ENCODE results near the gene IWS1. TPM values are rescaled to one million over a fixed set of nuclear protein-coding genes. Genes with fewer than 3 reads are reported as not detected.
A peak's percentile ranks its signal among the peaks of the same experiment; 100 is the strongest.
"Not testable (repeated sequence)": the region's sequence is repeated elsewhere in the genome, so short reads cannot be mapped to it uniquely, and the experiment has no call there.

IWS1 gene
- polyA plus RNA-seq, 1 donor: 53.1 TPM

- no CpG with 5 or more reads among the region's 8 CpGs for WGBS (ENCODE audit: insufficient coverage, low lambda C conversion rate)
- Histone ChIP-seq H3K27ac (ENCODE audit: low read length) (peak overlapping the region; percentile 82), H3K4me1 (ENCODE audit: control insufficient read depth, insufficient read depth, low read length) (peaks cover 24% of the 10 kb centered on the region), H3K36me3 (ENCODE audit: control insufficient read depth, insufficient read depth, low read length) (peaks cover 24% of the 10 kb centered on the region)
- peak; percentile 44 to 89 for DNase-seq
- H3K4me3 ChIP-seq (ENCODE audit: low read length); H3K9me3 ChIP-seq (ENCODE audit: control insufficient read depth, low read depth, low read length); H3K27me3 ChIP-seq (ENCODE audit: control insufficient read depth, insufficient read depth, low read length): not testable (repeated sequence)
Observed at GRCh38 chr2:127543013-127543501, 16.8 kb upstream of the IWS1 start.

GRCh38 chr2:127542231-127542630, 15.9 kb upstream of the IWS1 start:
- H3K27ac ChIP-seq (ENCODE audit: low read length): peak overlapping the region; percentile 82

DNA sequence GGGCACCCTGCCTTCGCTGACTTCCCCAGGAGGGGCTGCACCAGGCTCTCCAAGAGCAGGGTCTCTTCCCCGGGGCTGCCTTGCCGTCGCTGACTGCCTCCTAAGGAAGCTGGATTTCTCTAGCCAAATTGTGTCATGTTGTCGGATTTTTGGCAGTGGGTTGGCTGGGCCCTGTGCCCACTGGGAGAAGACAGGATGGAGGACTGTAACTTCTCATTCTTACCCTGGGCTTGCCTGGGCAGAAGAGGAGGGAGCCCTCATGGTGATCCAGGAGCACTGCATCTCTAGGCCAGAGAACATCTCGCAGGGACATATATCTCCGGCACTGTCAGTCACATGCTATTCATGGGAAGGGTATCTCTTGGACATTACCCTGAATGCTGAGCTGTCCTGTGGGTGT, 15.5 kb upstream of the IWS1 start:
- peaks cover 18% of the 10 kb centered on the region for H3K36me3 ChIP-seq (ENCODE audit: control insufficient read depth, insufficient read depth, low read length)
- no peak overlapping the region for H3K4me3 ChIP-seq (ENCODE audit: low read length)
- H3K27me3 ChIP-seq (ENCODE audit: control insufficient read depth, insufficient read depth, low read length): no peaks in the 10 kb centered on the region
- no CpG with 5 or more reads among the region's 7 CpGs for WGBS (ENCODE audit: insufficient coverage, low lambda C conversion rate)
- peak overlapping the region; percentile 82 for H3K27ac ChIP-seq (ENCODE audit: low read length)
- H3K9me3 ChIP-seq (ENCODE audit: control insufficient read depth, low read depth, low read length): no peaks in the 10 kb centered on the region
- H3K4me1 ChIP-seq (ENCODE audit: control insufficient read depth, insufficient read depth, low read length): peaks cover 35% of the 10 kb centered on the region
- no peak for DNase-seq

More at GRCh38 chr2:127542231-127542630, 15.9 kb upstream of the IWS1 start:
- H3K4me1 ChIP-seq (ENCODE audit: control insufficient read depth, insufficient read depth, low read length): peaks cover 31% of the 10 kb centered on the region
- no peak overlapping the region for H3K4me3 ChIP-seq (ENCODE audit: low read length)
- DNase-seq: no peak
- no peaks in the 10 kb centered on the region for H3K9me3 ChIP-seq (ENCODE audit: control insufficient read depth, low read depth, low read length)
- WGBS (ENCODE audit: insufficient coverage, low lambda C conversion rate): no CpG with 5 or more reads among the region's 3 CpGs
- peaks cover 22% of the 10 kb centered on the region for H3K36me3 ChIP-seq (ENCODE audit: control insufficient read depth, insufficient read depth, low read length)
- no peaks in the 10 kb centered on the region for H3K27me3 ChIP-seq (ENCODE audit: control insufficient read depth, insufficient read depth, low read length)

DNA sequence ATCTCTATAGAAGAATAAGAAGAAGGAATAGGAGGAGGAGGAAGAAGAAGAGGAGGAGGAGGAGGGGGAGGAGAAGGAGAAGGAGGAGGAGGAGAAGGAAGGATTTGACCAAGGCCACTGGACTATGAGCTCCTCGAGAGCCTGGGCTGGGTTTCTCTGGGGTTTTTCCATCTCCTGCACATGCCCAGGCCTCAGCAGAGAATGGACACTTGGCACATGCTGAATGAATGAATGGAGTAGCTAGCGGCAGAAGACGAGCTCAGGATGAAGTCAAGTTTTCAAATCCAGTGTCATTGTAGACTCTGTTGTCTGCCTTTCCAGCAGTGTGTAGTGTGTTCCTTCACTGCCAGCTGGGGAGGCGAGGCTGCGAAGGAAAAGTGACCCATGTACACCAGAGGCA, 11.4 kb upstream of the IWS1 start:
- WGBS (ENCODE audit: insufficient coverage, low lambda C conversion rate): no CpG with 5 or more reads among the region's 5 CpGs
- Histone ChIP-seq H3K27ac (ENCODE audit: low read length) (peak overlapping the region; percentile 99), H3K4me3 (ENCODE audit: low read length) (peak overlapping the region; percentile 85), H3K27me3 (ENCODE audit: control insufficient read depth, insufficient read depth, low read length) (no peaks in the 10 kb centered on the region), H3K9me3 (ENCODE audit: control insufficient read depth, low read depth, low read length) (no peaks in the 10 kb centered on the region), H3K36me3 (ENCODE audit: control insufficient read depth, insufficient read depth, low read length) (peaks cover 3% of the 10 kb centered on the region), H3K4me1 (ENCODE audit: control insufficient read depth, insufficient read depth, low read length) (peaks cover 51% of the 10 kb centered on the region)
- DNase-seq: no peak

DNA sequence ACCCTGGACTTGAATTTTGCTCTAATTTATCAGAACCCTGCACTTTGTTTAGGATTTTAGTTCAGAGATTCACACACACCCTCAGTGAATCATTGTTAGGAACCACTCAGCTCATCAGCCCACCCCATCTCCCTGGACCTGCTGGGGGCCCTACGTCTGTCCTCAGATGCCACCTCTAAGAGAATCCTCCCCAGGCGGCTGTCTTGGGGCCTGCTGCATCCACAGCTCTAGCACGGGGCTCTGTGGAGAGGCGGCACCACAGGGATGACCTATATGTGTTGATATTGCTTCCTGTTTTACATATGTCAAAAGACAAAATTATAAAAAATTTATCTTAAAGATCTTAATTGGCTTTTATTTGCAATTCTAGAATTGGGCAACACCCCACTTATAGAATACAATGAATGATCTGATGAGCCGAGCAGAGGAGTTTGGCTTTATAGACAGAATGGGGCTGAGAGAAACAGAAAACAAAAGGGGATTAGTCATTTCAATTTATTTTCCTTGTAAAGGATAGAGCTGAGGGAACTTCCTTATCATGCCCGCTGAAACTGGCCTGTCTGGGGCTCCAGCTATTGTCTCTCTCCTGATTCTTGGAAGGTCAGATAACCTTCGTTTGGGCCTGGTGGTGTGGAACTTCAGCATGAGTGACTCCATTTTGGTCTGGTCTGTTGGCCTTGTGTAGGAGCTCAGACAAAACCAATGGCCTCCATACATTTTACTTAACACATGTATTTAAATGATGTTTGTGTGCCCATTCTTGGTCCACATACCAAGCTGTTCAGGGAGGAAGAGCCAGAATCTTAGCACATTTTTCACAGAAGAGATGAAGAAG, 10.6 kb upstream of the IWS1 start:
- Histone ChIP-seq H3K27ac (ENCODE audit: low read length) (peak overlapping the region; percentile 99), H3K36me3 (ENCODE audit: control insufficient read depth, insufficient read depth, low read length) (peaks cover 3% of the 10 kb centered on the region), H3K9me3 (ENCODE audit: control insufficient read depth, low read depth, low read length) (no peaks in the 10 kb centered on the region), H3K4me3 (ENCODE audit: low read length) (peak overlapping the region; percentile 85), H3K27me3 (ENCODE audit: control insufficient read depth, insufficient read depth, low read length) (no peaks in the 10 kb centered on the region), H3K4me1 (ENCODE audit: control insufficient read depth, insufficient read depth, low read length) (peaks cover 44% of the 10 kb centered on the region)
- no CpG with 5 or more reads among the region's 7 CpGs for WGBS (ENCODE audit: insufficient coverage, low lambda C conversion rate)
- peak in 1 of 2 donors; percentile 42 for DNase-seq

DNA sequence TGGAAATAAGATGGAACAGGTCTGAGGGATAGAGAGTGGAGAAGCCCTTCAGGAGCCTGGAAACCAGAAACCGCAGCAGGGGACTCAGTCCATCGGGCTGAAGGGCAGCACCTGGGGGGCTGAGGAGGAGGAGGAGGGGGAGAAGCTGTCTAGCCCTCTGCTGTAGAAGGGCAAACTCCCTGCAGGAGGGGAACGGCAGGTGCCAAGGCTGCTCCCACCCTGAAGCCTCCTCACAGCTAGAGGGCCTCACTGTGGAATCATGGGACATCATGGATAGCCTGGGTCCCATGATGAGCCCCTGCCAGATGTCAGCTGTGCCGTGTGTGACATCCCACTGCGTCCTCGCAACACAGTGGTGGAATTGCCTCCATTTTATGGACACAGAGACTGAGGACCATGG, 9.6 kb upstream of the IWS1 start:
- peaks cover 44% of the 10 kb centered on the region for H3K4me1 ChIP-seq (ENCODE audit: control insufficient read depth, insufficient read depth, low read length)
- H3K9me3 ChIP-seq (ENCODE audit: control insufficient read depth, low read depth, low read length): no peaks in the 10 kb centered on the region
- peak; percentile 47 to 77 for DNase-seq
- no CpG with 5 or more reads among the region's 6 CpGs for WGBS (ENCODE audit: insufficient coverage, low lambda C conversion rate)
- H3K27ac ChIP-seq (ENCODE audit: low read length): peak overlapping the region; percentile 99
- H3K4me3 ChIP-seq (ENCODE audit: low read length): peak overlapping the region; percentile 85
- no peaks in the 10 kb centered on the region for H3K27me3 ChIP-seq (ENCODE audit: control insufficient read depth, insufficient read depth, low read length)
- no peaks in the 10 kb centered on the region for H3K36me3 ChIP-seq (ENCODE audit: control insufficient read depth, insufficient read depth, low read length)

DNA sequence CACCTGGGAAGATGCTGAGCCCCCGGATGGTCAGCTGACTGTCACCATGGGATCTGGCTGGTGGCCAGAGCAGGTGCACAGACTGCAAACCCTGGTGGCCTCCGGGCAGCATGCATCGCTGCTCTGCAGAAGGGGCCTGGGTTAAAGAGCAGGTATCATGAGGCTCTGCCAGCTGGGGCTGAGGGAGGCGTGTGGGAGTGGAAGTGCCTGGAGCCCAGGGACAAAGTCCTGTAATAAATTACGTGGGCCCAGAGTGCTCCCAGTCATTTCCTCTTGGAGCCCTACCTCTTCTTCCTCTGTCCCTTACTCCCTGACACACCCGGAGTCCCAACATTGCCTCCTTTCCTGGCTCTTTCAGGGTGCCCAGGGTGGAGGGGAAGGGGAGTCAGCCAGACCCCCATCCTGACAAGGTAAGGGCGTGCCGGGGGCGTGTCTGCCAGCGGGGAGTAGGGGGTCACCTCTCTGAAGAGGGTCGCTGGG, 9.2 kb upstream of the IWS1 start, which contains the start of gene MYO7B:
TSS of gene MYO7B (plus strand) at position 262 of the 480 bp plus-strand sequence. CDS start 24,040 bp downstream, outside the sequence.
- Histone ChIP-seq H3K4me3 (ENCODE audit: low read length) (peak within 1 kb of the TSS; percentile 85), H3K4me1 (ENCODE audit: control insufficient read depth, insufficient read depth, low read length) (peaks cover 41% of the 10 kb centered on the region), H3K27ac (ENCODE audit: low read length) (peak within 1 kb of the TSS; percentile 99), H3K36me3 (ENCODE audit: control insufficient read depth, insufficient read depth, low read length) (no peaks in the 10 kb centered on the region), H3K9me3 (ENCODE audit: control insufficient read depth, low read depth, low read length) (no peaks in the 10 kb centered on the region), H3K27me3 (ENCODE audit: control insufficient read depth, insufficient read depth, low read length) (no peaks in the 10 kb centered on the region)
- WGBS (ENCODE audit: insufficient coverage, low lambda C conversion rate): no CpG with 5 or more reads among the region's 11 CpGs
- peak; percentile 97 to 99 for DNase-seq

- H3K27ac ChIP-seq (ENCODE audit: low read length): peak overlapping the region; percentile 86
- no peaks in the 10 kb centered on the region for H3K27me3 ChIP-seq (ENCODE audit: control insufficient read depth, insufficient read depth, low read length)
- H3K4me3 ChIP-seq (ENCODE audit: low read length): no peak overlapping the region
- WGBS (ENCODE audit: insufficient coverage, low lambda C conversion rate): no CpG with 5 or more reads among the region's 8 CpGs
- H3K4me1 ChIP-seq (ENCODE audit: control insufficient read depth, insufficient read depth, low read length): peaks cover 52% of the 10 kb centered on the region
- DNase-seq: no peak
- no peaks in the 10 kb centered on the region for H3K9me3 ChIP-seq (ENCODE audit: control insufficient read depth, low read depth, low read length)
- no peaks in the 10 kb centered on the region for H3K36me3 ChIP-seq (ENCODE audit: control insufficient read depth, insufficient read depth, low read length)
Observed at GRCh38 chr2:127532296-127532695, 6.0 kb upstream of the IWS1 start.

DNA sequence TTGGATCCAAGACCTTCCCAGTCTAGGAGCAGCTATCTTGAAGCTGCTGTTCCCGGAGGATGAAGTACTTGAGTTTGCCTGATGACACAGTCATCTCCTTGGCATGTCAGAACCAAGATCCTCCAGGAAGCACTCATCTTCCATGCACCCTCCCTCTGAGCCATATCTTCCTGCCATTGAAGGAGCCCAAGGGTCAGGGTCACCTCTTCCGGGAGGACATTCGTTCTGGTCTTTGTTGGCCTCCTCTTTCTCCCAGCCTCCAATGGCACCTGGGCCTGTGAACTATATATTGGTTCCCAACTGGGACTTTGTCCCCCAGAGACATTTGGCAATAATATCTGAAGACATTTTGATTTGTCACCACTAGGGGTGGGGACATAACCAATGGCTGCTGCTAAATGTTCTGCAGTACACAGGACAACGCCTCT, 4.9 kb upstream of the IWS1 start:
- Histone ChIP-seq H3K27me3 (ENCODE audit: control insufficient read depth, insufficient read depth, low read length) (no peaks in the 10 kb centered on the region), H3K4me1 (ENCODE audit: control insufficient read depth, insufficient read depth, low read length) (peaks cover 51% of the 10 kb centered on the region), H3K36me3 (ENCODE audit: control insufficient read depth, insufficient read depth, low read length) (no peaks in the 10 kb centered on the region), H3K4me3 (ENCODE audit: low read length) (no peak overlapping the region), H3K9me3 (ENCODE audit: control insufficient read depth, low read depth, low read length) (no peaks in the 10 kb centered on the region), H3K27ac (ENCODE audit: low read length) (peak overlapping the region; percentile 86)
- WGBS (ENCODE audit: insufficient coverage, low lambda C conversion rate): 100% methylated on average over 1 of the region's 4 CpGs
- peak; percentile 64 to 82 for DNase-seq

DNA sequence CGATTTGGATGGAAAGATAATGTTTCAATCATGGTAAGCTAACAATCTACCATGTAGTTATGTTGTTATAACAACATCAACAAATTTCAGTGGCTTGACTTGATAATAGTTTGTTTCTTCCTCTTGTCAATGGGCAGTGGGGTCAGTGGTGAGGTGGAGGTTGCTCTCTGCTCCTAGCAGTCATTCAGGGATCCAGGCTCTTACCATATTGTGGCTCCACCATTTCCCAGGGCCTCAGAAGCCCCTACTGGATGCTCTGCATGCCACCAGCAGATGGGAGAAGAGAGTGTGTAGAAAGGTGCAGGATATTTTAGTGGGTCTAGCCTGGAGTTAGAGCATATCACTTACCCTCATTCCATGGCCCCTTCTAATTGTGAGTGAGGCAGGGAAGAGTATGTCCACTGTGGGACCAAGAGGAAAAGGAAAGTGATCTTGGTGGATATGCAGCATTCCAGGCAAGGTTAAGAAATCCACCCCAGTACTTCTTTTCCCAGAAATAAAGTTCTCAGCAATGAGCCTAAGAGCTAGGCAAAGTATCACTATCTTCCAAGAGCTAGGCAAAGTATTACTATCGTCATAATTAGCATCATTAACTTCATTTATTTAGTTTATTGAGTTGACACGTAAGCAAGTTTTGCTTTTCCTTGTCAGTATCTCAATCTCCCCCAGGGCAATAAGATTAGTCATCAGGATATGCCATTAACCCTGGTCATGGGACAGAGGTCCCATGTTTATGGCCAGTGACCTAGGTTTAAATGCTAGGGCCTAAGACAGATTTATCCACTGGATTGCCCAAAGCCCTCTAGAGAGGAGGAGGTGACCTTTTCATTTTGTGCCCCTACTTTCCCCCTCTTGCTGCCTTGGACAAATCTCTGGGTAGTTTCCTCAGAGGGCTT, 4.2 kb upstream of the IWS1 start:
- peak overlapping the region; percentile 86 for H3K27ac ChIP-seq (ENCODE audit: low read length)
- peak; percentile 66 to 82 for DNase-seq
- H3K36me3 ChIP-seq (ENCODE audit: control insufficient read depth, insufficient read depth, low read length): no peaks in the 10 kb centered on the region
- H3K4me1 ChIP-seq (ENCODE audit: control insufficient read depth, insufficient read depth, low read length): peaks cover 51% of the 10 kb centered on the region
- no peaks in the 10 kb centered on the region for H3K9me3 ChIP-seq (ENCODE audit: control insufficient read depth, low read depth, low read length)
- H3K27me3 ChIP-seq (ENCODE audit: control insufficient read depth, insufficient read depth, low read length): no peaks in the 10 kb centered on the region
- H3K4me3 ChIP-seq (ENCODE audit: low read length): no peak overlapping the region
- 80% methylated on average over 1 of the region's 3 CpGs for WGBS (ENCODE audit: insufficient coverage, low lambda C conversion rate)

Measured in large intestine (tissue), 3 donors.